NT2/D1 (cell line): Measurements from ENCODE around the gene TNFAIP2.

Experiments used
- DNase-seq: peaks from one replicate; pipeline ENCODE4 v3.0.0-alpha.2; 2011; ENCODE audit warnings: low read depth, low spot score
- H3K27me3 ChIP-seq: 2 replicates; pipeline ENCODE4 v1.6.0; 2011; ENCODE audit warnings: mild to moderate bottlenecking; ENCODE audit not compliant: insufficient read length, insufficient read depth
- H3K36me3 ChIP-seq: 2 replicates; pipeline ENCODE4 v1.6.1; 2011; ENCODE audit warnings: mild to moderate bottlenecking, low read length, mixed read lengths; ENCODE audit not compliant: insufficient read depth, insufficient read length
- H3K4me1 ChIP-seq: 2 replicates; pipeline ENCODE4 v1.5.1; 2011; ENCODE audit not compliant: insufficient read depth, insufficient read length
- H3K4me3 ChIP-seq: 2 replicates; pipeline ENCODE4 v1.5.1; 2011; ENCODE audit warnings: low read depth; ENCODE audit not compliant: insufficient read length
- H3K9ac ChIP-seq: 2 replicates; pipeline ENCODE4 v1.6.0; 2011; ENCODE audit warnings: low read depth; ENCODE audit not compliant: insufficient read length
- H3K9me3 ChIP-seq: 2 replicates; pipeline ENCODE4 v1.5.1; 2011; ENCODE audit warnings: mild to moderate bottlenecking, low read length; ENCODE audit not compliant: insufficient read depth
- SUZ12 ChIP-seq: IDR thresholded peaks from 2 replicates; pipeline ENCODE4 v1.6.1; 2011; ENCODE audit not compliant: insufficient read length, insufficient read depth; ENCODE audit errors: extremely low read depth
- YY1 ChIP-seq: IDR thresholded peaks from 2 replicates; pipeline ENCODE4 v1.6.1; 2011; ENCODE audit not compliant: insufficient read length, insufficient read depth
- ZNF274 ChIP-seq: IDR thresholded peaks from 2 replicates; pipeline ENCODE4 v1.6.1; 2011; ENCODE audit warnings: mild to moderate bottlenecking, low read depth, low read length

TNFAIP2 gene

DNA sequence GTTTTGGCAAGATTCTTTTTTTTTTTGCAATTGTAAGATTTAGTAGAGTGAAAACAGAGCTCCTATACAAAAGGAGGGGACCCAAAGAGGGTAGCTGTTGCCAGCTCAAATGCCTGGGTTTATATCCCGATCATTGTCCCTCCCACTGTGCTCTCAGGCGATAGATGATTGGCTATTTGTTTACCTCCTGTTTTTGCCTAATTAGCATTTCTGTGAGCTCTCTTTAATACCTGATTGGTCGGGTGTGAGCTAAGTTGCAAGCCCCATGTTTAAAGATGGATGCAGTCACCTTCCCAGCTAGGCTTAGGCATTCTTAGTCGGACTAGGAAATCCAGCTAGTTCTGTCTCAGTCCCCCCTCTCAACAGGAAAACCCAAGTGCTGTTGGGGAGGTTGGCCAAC, 26.9 kb upstream of the TNFAIP2 start:
- Histone ChIP-seq H3K9me3 (no peaks in the 10 kb centered on the region), H3K4me1 (peaks cover 24% of the 10 kb centered on the region), H3K36me3 (no peaks in the 10 kb centered on the region), H3K9ac (no peak overlapping the region), H3K4me3 (no peak overlapping the region), H3K27me3 (no peaks in the 10 kb centered on the region)
- TF ChIP-seq SUZ12 (no peak), YY1 (no peak), ZNF274 (no peak)
- DNase-seq, result no peak

DNA sequence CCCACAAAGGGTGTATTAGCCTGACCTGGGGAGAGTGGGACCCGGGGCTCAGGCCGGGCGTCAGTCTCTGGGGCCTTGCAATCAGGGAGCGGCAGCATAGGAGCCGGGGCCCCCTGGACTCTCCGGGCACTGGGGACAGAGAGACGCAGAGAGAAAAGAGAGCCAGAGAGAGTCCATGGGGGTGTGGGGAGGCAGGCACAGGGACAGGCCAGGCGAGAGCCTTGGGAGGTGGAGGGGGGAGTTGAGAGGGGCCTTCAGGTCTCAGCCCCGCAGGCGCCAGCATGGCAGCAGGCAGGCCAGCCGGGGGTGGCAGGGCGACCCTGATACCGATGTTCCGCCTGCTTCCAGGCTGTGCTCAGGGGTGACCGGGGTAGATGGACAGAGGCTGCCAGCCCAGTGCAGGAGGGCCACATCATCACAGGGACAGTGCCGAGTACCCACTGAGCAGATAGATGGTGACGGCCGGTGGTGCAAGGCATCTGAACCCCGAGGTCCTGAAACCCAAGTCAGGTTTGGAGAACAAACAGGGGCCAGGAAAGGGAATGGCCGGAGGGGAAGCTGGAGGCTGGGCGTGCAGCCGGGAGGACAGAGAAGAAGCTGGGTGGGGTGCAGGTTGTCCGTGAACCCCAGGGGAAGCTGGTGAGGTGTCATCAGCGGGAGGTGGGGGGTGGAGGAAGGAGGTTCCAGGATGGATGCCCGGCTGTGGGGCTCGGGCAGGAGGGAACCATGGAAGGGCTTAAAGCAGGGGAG, 25.8 kb upstream of the TNFAIP2 start:
- TF ChIP-seq YY1 (no peak), SUZ12 (no peak), ZNF274 (no peak)
- H3K9me3 ChIP-seq, result no peaks in the 10 kb centered on the region
- DNase-seq, result no peak
- no peaks in the 10 kb centered on the region for H3K36me3 ChIP-seq
- peaks cover 23% of the 10 kb centered on the region for H3K4me1 ChIP-seq
- no peak overlapping the region for H3K4me3 ChIP-seq
- peak overlapping the region; percentile 38 for H3K9ac ChIP-seq
- no peaks in the 10 kb centered on the region for H3K27me3 ChIP-seq

DNA sequence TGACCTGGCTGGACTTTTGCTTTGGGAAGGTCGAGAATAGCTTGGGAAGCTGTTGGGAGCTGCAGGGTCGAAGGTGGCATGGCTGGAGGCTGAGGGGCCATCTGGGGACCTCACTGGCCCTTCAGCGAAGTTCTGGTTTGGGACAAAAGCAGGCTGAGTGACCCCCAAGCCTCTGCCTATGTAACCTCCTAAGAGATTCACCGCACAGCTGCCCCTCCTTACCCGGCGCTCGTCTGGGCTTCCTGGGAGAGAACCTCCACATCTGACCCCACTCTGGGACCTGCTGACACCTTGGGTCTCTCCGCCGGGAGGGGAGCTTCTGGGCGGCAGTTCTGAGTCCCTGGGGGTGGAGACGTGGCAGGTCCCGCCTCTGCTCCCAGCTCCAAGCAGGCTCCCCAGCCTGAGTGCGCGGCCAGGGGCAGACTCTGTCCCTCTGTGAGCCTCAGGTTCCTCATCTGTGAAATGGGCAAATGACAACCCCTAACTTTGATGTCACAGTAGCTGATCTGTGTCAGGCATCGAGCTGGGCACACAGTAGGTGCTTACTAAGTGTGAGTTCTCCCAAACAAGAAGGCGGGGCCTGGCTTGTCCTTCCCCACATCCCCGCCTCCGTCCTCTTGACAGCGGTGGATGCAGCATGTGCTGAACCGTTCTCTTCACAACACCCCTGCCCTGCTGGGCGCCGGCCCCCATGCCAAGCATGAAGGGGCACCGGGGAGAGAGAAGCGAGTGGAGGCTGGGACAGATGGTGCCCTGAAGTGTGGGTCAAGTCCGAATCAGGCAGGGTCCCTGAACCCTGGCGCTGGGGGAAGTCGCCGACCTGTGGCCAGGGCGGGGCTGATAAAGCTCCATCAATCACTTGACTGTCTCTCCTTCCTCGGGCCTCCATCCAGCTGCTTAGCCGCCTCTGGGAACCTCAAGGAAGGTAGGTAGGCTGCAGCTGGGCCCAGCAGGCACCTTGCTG, 25.0 kb upstream of the TNFAIP2 start:
- no peak for DNase-seq
- peak overlapping the region; percentile 38 for H3K9ac ChIP-seq
- H3K9me3 ChIP-seq, result no peaks in the 10 kb centered on the region
- H3K4me3 ChIP-seq, result no peak overlapping the region
- no peaks in the 10 kb centered on the region for H3K27me3 ChIP-seq
- H3K4me1 ChIP-seq, result peaks cover 24% of the 10 kb centered on the region
- no peaks in the 10 kb centered on the region for H3K36me3 ChIP-seq
- TF ChIP-seq YY1 (no peak), SUZ12 (no peak), ZNF274 (no peak)

DNA sequence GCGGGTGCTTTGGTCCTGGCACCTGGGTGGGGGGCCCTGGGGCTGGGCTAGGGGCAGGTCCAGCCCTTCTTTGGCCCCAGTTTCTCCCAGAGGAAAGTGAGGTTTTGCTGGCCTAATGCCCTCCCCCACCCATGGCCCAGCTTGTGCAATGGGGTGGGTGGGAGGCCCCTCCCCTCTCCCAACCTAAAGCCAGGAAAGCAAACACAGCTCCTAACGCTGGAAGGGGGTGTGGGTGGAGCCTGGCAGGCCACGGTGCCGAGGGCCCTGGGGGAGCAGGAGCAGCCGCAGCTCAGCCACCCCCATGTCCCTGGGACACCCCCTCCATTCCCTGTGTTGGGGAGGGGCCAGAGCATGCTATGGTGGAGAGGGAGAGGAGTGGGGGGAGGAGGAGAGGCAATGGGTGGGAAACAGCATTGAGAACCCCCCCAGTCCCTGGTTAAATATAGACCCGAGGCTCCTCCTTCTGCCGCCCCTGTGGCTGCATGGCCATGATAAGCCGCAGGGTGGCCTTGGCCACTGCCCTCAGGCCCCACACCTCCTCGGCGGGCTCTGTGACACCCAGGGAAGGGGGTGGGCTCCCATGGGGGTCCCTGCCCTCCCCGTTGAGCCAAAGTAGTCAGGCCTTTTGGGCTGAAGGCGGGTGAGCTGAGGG, 24.1 kb upstream of the TNFAIP2 start:
- TF ChIP-seq YY1, result no peak
- no peak for TF ChIP-seq ZNF274
- TF ChIP-seq SUZ12, result no peak
- no peaks in the 10 kb centered on the region for H3K9me3 ChIP-seq
- H3K27me3 ChIP-seq, result no peaks in the 10 kb centered on the region
- peaks cover 25% of the 10 kb centered on the region for H3K4me1 ChIP-seq
- H3K36me3 ChIP-seq, result no peaks in the 10 kb centered on the region
- H3K4me3 ChIP-seq, result no peak overlapping the region
- no peak for DNase-seq
- H3K9ac ChIP-seq, result peak overlapping the region; percentile 56

DNA sequence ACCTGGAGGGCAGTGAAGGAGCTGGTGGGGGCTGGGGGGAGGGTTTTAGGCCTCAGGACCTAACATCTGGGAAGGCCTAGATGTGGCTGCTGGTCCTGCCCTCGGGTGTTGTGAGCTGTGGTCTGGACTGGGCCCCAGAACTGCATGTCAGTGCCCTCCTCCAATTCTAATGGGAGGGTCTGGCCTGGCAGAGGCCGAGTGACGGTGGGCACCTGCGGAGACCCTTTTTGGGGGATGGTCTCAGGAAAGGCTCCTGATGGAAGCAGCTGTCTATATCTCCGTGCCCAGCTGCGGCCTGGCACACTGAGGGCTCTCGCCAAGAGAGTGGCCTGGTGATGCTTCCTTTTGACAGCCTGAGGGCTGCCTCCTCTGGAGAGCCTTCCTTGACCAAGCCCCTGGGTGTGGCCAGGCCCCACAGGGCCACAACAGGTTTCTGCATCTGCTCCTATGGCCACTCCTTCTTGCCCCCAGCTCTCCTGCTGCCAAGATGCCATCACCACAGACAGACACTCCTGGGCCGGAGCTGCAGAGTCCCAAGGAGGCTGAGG, 23.5 kb upstream of the TNFAIP2 start:
- TF ChIP-seq ZNF274 (no peak), YY1 (no peak), SUZ12 (no peak)
- DNase-seq, result no peak
- Histone ChIP-seq H3K9ac (peak overlapping the region; percentile 21), H3K4me3 (no peak overlapping the region), H3K27me3 (no peaks in the 10 kb centered on the region), H3K36me3 (no peaks in the 10 kb centered on the region), H3K4me1 (peaks cover 22% of the 10 kb centered on the region), H3K9me3 (no peaks in the 10 kb centered on the region)

DNA sequence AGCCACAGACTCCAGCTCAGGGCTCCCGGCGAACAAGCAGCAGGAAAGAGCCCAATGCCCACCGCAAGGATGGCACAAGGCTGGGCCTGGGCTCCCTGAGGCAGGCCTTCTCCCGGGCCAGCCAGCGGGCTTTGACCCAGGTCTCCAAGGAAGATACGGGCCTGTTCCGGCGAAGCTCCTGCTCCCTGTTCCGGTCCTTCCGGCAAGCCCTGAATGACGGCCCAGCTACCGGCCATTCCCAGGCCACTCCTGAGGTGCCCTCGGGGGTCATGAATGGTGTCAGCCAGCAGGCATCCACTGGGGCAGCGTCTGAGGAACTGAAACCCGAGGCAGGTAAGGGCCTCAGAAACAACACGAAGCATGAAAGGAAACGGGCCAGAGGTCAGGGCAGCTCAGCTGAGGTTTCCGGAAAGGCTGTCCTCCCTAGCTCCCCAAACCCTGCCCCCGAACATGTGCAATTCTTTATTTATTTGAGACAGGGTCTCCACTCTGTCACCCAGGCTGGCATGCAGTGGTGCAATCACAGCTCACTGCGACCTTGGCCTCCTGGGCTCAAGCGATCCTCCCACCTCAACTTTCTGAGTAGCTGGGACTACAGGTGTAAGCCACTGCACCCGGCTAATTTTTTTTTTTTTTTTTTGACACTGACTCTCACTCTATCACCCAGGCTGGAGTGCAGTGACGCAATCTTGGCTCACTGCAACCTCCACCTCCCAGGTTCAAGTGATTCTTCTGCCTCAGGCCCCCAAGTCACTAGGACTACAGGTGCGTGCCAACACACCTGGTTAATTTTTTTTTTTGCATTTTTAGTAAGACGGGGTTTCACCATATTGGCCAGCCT, 22.8 kb upstream of the TNFAIP2 start:
- TF ChIP-seq ZNF274 (no peak), YY1 (no peak), SUZ12 (no peak)
- H3K9ac ChIP-seq, result peak overlapping the region; percentile 21
- no peaks in the 10 kb centered on the region for H3K36me3 ChIP-seq
- H3K27me3 ChIP-seq, result no peaks in the 10 kb centered on the region
- no peak overlapping the region for H3K4me3 ChIP-seq
- no peaks in the 10 kb centered on the region for H3K9me3 ChIP-seq
- peaks cover 21% of the 10 kb centered on the region for H3K4me1 ChIP-seq
- DNase-seq, result no peak
